NK-92 treated with Interleukin-12 subunit alpha and Interleukin-12 subunit beta, amount 100 ng/mL, for 24 hours (cell line): ENCODE data around the gene ISM1.
A peak's percentile ranks its signal among the peaks of the same experiment; 100 is the strongest.

Experiments
- DNase-seq: peaks from one replicate; lab custom pipeline; 2025; lab: John Stamatoyannopoulos, UW

Gene ISM1

DNA sequence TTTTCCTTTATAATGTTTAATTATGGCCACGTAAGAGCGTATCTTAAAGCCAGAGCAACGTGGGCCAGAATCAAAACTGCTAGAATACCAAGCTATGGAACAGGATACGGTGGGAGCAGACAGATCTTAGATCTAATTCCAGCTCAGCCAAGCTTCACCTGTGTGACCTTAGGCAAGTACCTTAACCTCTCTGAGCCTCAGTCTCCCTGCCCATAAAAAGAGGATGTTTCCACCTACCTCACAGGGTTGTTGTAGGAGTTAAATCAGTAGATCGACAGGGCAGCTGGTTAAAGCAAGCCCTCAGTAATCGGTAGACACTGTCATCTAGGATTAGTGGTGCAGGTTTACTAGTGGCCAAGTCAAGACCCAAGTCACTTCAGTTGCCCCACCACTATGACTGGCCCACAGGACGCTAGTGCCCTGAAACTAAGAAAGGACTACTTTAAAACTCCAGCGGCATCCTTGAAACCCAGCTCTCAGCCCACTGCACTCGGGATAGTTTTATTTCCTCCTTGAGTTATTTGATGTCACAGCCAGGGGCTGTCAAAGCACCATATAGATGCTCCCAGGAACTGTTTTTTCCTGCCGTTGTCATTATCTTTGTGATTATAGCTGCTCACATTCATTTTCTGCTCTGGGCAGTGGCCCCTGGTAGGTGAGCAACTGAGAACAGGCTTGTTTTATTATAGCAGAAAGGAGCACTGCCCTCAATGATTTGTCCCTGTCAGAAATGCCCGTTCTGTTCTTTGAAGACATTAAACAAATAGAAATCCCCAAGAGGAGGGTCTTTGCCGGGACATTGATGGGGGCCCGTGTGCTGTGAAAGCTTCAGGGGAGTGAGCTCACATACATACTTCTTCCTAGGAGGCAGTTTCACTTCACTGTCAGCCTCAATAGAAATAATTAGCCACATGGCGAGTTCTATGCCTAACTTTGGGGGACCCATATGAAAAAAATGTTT, 63.1 kb downstream of the ISM1 start:
- no peak for DNase-seq

- no peak for DNase-seq
Measured at GRCh38 chr20:13284830-13285229, 63.8 kb downstream of the ISM1 start.

GRCh38 chr20:13285408-13285807, 64.3 kb downstream of the ISM1 start:
- no peak for DNase-seq

DNA sequence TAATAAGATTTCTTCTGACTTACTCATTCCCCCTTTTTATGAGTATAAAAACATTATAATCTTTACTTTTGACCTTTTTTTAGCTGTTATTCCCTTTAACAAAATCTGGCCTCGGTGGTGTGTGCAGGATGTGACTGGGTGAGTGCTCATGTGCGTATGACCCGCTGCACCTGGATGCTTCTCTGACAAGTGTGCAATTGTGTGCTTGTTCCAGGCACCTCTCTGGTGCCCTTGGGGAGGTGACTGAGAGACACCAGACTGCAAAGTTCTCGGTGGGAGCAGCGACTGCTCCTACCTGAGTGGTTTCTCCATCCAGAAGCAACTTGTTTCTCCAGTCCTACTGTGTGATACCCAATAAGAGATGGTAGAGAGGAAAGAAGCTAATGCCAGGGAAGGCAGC, 65.0 kb downstream of the ISM1 start:
- DNase-seq = no peak

DNA sequence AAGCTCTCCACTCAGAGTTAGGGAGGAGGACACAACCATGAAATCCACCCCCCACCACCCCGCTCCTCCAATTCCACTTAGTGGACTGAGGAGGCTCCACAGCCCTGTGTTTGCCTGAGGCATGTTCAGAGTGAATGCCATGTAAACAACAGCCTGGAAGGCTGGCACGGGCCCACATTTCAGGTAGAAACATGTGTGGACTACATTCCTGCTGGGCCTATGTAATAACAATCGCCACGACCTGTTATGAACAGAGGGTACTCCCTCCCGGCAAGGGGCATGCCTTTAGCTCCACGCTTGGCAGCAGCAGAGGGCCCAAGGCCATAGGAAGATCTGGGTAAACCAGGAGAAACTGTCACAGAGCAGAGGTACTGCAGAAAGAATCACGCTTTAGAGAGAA, 65.5 kb downstream of the ISM1 start:
- no peak for DNase-seq

- DNase-seq = no peak
Measured at GRCh38 chr20:13288357-13288756, 67.3 kb downstream of the ISM1 start.

DNA sequence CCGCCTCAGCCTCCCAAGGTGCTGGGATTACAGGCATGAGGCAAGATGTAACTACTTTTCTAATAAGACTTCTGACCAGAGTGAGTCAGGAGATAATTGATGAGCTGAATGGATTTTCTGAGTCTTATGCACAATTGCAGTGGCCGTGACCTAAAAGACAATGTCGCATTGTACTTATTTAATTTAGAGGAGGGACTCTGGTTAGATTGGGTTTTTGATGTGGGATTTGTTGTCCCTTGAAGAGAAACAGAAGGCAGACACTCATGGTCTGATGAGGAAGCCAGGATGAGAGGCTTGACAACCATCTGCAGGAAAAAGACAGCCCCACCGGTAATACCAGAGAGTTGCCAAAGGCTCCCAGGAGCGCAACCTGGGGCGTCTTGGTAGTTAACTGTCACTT, 68.0 kb downstream of the ISM1 start:
- no peak for DNase-seq

GRCh38 chr20:13290724-13291123, 69.7 kb downstream of the ISM1 start:
- no peak for DNase-seq

DNA sequence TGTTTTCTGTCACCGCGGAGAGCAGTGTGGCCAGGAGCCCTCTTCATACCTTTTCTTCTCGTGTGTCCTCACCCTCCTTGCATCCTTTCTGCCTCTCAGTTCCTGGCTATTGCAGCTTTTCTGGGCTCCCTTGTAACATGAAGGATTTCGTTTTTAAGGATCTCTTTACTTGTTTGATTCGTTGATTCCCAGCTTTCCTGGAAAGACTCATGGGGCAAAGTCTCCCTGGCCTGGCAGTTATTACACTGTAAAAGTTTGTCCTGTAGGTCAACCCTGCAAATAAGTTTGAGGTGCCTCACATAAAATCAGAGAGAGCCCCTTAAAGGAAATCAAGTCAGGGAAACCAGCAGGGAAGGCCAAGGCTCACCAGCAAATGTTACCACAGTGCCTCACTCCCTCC, 70.1 kb downstream of the ISM1 start:
- no peak for DNase-seq

DNA sequence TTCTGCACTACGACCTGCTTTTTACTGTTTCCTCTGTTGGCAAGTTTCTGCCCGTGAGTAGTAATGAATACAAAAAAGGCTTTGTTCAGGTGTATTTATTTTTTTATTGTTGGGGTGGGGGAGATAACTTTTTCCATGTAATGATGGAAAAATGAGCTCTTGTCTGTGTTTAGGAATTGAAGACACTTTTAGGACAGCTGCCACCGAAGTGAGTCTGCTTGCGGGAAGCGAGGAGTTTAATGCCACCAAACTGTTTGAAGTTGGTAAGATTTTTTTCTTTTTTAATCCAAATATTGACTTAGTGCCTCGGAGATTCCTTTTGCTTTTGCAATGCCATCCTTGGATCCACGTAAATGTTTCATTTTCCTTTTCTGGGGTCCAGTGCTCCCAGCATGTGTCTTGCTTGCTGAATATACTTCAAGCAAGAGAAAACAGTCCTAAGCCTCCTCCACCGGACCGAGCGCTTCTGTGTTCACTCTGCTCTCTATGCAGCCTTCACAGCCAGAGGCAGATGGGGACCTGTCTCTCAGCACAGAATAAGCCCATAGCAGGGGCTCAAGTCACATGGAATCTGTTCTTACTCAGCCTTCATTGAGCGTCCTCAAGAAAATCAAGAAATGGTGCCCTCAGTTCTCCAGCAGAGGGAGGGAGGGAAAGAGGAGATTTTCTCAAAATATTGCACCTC, 71.3 kb downstream of the ISM1 start:
- no peak for DNase-seq

DNA sequence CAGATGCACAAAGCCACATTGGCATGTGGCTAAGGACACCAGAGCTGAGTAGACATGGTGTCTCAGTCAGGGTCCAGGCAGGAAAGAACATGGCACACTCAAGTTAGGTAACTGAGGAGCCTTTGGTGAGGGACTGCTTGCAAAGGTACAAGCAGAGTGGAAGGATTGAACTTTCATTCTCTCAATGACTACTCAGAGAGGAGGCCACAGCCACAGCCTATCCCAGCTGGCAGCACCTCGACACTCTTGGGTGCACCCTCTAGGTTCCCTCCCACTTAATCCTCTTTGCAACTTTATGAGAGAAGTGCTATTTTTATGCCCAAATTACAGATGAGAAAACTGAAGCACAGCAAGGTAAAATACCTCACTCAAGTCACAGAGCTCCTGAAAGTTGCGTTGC, 73.4 kb downstream of the ISM1 start:
- no peak for DNase-seq

DNA sequence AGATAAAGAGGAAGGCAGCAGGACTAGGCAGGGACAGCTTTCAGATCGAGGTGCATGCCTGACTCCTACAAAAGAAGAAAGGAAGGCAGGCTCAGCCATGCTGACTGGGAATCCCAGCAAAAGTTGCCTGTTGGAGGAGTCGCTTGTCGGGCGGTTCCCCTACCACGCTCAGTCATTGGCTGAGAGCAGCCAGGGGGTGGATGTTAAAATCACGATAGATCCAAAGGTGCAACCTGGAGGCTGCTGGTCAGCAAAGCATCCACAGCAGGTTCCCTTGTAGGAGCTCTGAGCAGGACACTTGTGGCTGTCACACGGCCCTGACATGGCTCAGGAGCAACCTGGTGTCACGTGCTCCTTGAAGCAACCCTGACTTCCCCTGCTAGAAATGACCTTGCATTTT, 74.6 kb downstream of the ISM1 start:
- DNase-seq = no peak

DNA sequence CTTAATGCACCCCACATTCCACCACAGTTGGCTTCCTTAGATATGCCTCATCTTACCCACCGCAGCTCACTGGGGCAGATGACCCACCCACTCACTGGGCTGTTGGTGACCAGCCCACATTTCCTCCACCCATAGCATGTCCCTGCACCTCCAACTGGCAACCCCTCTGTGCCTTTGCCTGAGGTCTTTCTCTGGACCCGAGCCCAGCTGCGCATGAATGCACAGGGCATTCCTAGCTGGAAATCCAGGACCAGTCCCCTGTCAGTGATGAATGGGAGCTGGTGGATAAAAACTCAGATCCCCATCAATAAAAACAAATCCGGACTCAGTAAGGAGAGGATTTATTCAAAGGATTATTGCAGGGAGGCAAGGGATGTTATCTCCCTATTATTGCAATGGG, 75.0 kb downstream of the ISM1 start:
- DNase-seq = no peak

- no peak for DNase-seq
Measured at GRCh38 chr20:13297147-13297899, 76.2 kb downstream of the ISM1 start.

GRCh38 chr20:13298692-13299373, 77.8 kb downstream of the ISM1 start:
- no peak for DNase-seq

DNA sequence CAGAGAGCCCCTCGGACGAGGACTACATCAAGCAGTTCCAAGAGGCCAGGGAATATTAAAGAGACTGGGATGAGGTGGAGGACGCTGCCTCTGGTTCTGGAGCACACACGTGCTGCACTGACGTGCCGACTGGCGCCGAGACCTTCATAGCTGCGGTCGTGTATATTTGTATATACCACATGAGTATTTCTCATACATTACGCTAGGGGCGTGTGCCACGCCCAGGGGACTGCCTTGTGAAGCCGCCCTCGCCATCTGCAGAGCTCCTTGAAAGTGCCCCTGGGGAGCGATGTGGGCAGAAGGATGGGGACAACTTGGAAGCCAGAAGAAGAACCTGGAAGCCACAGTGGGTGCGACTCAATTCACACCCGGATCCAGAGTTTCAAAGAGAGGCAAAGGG, 78.3 kb downstream of the ISM1 start:
- no peak for DNase-seq

GRCh38 chr20:13301596-13301995, 80.5 kb downstream of the ISM1 start:
- DNase-seq = no peak

DNA sequence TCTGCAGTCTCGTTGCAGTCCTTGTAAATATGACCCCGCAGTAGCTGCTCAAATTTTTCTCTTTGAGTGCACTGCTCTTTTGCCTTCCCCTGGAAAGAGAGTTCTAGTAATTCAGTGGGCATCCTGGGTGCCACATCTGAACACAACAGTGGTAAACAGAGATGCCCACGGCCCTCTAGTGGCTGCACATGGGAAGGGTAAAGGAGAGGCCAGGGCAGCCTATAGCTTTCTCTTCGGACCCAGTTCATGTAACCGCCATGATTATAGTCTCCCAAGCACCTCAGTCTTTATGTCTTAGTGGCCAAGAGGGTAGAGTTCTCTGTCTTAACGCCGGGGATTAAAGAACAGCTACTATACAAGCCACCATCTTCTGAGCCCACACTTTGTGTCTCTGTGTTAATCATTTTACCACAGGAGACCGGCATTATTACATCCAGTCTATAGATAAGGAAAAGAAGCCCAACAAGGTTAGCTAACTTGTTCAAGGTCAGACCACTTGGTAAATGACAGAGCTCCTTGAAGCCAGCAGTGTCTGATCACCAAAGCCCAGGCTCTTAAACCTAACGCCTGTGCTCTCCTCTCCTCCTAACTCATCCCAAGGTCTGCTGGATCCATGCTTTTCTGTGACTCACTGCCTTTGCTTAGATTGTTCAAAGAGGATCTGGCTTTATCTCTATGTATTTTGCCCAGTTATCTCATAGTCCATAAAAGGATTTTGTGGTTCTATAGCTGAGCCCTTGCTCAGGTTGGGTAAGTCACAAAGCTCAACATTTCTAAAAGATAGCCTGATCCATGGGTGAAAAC, 81.8 kb downstream of the ISM1 start:
- peak; percentile 14 for DNase-seq

- DNase-seq = no peak
Measured at GRCh38 chr20:13305284-13305683, 84.2 kb downstream of the ISM1 start.

- DNase-seq = no peak
Measured at GRCh38 chr20:13307562-13308163, 86.6 kb downstream of the ISM1 start.

DNA sequence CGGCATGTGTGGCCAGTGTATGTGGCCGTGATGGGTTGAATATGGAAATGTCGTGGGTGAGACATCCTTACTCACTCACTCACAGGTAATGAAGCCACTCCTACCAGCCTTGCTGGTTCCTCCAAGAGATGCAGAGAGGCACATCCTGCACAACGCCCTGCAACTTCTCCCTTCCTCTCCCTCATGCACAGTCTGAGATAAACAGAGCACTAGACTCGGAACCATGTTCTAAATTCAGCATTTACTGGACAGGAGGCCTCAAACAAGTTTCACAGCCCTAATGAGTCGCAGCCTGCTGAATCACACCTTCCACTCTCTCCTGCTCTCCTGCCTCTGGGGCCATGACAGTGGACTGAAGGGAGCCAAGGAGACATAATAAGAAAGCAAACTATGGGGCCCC, 91.2 kb downstream of the ISM1 start:
- no peak for DNase-seq
